GM18517 (cell line): Measurements from ENCODE around the gene HELQ.

Experiments
- ATAC-seq: cut with Tn5 transposase; IDR thresholded peaks from one replicate; pipeline ENCODE4 v1.9.1; 2021; ENCODE audit warnings: mild to moderate bottlenecking, moderate library complexity; ENCODE audit not compliant: unreplicated experiment

The HELQ gene

GRCh38 chr4:83371235-83371634 lies 84.4 kb downstream of the HELQ start:
- ATAC-seq = no peak

- no peak for ATAC-seq
Observed at GRCh38 chr4:83370640-83370906, 85.0 kb downstream of the HELQ start.

DNA sequence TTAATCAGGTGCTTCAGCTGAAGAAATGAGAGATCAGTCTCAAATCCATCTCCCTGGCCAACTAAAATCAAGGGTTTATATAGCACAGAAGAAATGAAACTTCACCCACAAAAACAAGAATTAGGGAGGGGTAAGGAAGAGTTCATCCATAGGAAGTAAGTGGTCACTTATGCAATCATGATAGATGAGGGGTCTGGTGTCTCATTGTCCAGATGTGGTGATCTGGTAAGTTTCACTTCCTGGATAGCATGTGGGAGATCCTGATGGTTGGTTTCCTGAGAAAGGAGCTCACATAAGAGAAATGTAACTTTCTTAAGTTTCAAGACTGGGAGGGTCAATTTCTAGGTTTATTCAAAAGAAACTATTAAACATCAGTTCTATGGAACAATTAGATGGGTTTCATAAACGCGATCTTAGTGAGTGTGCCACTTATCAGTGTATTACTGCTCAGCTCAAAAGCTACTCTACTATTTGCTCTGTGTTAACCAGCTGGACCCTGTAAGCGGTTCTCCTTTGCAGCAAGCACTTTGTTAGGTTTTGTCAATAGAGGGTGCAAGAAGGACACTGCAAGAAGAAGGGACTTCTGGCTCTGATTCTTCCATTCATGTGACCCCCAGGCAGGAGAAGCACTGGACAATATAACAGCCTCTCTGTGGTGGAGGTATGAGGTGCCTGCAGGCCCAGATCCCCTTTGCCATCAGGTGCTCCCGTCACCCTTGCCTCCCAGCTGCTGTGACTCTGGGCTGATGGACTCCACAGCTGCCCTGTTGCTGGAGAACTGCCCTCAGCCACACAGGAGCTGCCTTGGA lies 85.6 kb downstream of the HELQ start:
- ATAC-seq = no peak

- no peak for ATAC-seq
Observed at GRCh38 chr4:83364312-83364711, 91.3 kb downstream of the HELQ start.

- ATAC-seq = no peak
Observed at GRCh38 chr4:83362492-83363329, 92.9 kb downstream of the HELQ start.

DNA sequence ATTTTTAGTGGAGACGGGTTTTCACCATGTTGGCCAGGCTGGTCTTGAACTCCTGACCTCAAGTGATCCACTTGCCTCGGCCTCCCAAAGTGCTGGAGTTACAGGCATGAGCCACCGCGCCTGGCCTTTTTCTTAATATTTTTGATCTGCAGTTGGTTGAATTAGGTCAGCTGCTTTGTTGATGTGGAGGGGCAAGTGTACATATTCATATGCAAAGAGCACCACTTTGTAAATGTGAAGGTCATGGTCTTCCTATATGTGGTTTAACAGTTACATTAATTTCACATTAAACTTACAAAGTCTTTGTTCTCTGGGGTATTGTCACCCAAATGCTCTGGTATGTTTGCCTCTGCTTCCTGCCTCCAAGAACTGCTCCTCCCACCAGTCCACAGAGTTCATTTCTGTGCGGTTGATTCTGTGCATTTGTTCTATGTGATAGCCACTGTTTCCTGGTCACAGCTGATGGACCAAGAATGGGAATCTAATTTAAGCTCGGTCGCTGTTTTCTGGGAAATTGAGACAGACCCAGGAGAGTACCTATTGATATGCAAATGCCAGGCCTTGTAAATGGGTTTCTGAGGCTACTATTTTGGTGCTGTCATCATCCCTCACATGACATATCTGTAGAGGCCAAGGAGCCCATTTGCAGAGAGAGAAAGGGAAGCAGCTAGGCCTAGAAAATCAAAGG lies 94.1 kb downstream of the HELQ start:
- no peak for ATAC-seq

- ATAC-seq = no peak
Observed at GRCh38 chr4:83360018-83360417, 95.6 kb downstream of the HELQ start.

DNA sequence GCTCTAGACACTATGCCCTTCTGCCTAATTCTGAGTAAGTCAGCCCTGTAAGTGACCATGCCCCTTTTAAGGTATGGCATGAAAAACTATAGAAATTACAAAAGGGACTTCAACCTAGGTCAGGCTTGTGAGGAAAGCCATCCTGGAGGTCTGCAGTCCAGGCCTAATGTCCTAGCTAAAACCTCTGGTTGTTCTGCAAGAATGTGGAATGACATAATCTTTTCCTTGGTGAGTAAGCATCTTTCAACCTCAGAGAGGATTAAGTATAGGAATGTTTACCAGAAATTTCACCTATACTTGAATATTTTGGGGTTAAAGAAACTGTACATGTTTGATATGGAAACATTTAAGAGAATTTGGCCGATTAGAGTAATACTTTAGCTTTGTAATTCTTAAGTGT lies 97.2 kb downstream of the HELQ start:
- ATAC-seq = no peak
